ENCODE measurements around the gene CST6. TPM values are rescaled to one million over a fixed set of nuclear protein-coding genes. Genes with fewer than 3 reads are reported as not detected.

The CST6 gene
- total RNA-seq, 1 donor from 2014 or later, result not detected

- intact Hi-C loops (cut with micrococcal nuclease), result loop anchor here (5.0 kb wide), 1 partner anchor 194 kb away; the partner anchor contains the start of gene CFL1
- no peak for TF ChIP-seq CTCF (IDR thresholded peaks at IDR 0.05)
- CTCF ChIA-PET, result interaction anchor here (1.0 kb wide), 2 partner anchors 161 to 340 kb away, joined by 3 read pairs; partner anchors contain the start of genes CCDC85B and KAT5
- DNase-seq (no peak), ATAC-seq (ENCODE audit: low read depth) (no peak)
- Mint-ChIP-seq H3K27ac (peak overlapping the region; percentile 80), H3K36me3 (ENCODE audit: low read depth) (peaks cover 34% of the 10 kb centered on the region), H3K27me3 (peaks cover 8% of the 10 kb centered on the region), H3K4me1 (peaks cover 27% of the 10 kb centered on the region), H3K9me3 (no peaks in the 10 kb centered on the region), H3K4me3 (peak overlapping the region; percentile 99)
- POLR2A ChIA-PET, result interaction anchor here (0.7 to 4.9 kb wide), 15 partner anchors 17 to 400 kb away, joined by 3 to 46 read pairs (median 6); partner anchors contain the start of genes BANF1, CCDC85B, CD248 and CFL1
Observed at GRCh38 chr11:66051371-66051765, 39.6 kb downstream of the CST6 start.

GRCh38 chr11:66051766-66052663 is 40.2 kb downstream of the CST6 start, which contains the start of gene SF3B2:
TSS of gene SF3B2 (plus strand) at chr11:66052364. CDS start at chr11:66052385, 21 bp downstream.
- peak; percentile 97 for ATAC-seq (ENCODE audit: low read depth)
- peaks cover 40% of the 10 kb centered on the region for H3K36me3 Mint-ChIP-seq (ENCODE audit: low read depth)
- peak; percentile 91 for DNase-seq
- intact Hi-C loops (cut with micrococcal nuclease), result loop anchor here (1.0 to 5.0 kb wide), 6 partner anchors 17 to 791 kb away; partner anchors contain the start of genes BANF1, C11orf68, CFL1 and DRAP1
- ChIA-PET CTCF (interaction anchor here (1.0 to 1.9 kb wide), 4 partner anchors 16 to 340 kb away, joined by 3 to 15 read pairs (median 4); partner anchors contain the start of genes CCDC85B and KAT5), POLR2A (interaction anchor here (0.6 to 4.9 kb wide), 25 partner anchors 11 to 1867 kb away, joined by 3 to 46 read pairs (median 4); partner anchors contain the start of genes BANF1, CCDC85B, CD248 and CFL1)
- H3K4me1 Mint-ChIP-seq, result peaks cover 27% of the 10 kb centered on the region
- TF ChIP-seq CTCF (IDR thresholded peaks at IDR 0.05), result no peak
- peaks cover 8% of the 10 kb centered on the region for H3K27me3 Mint-ChIP-seq
- no peaks in the 10 kb centered on the region for H3K9me3 Mint-ChIP-seq
- peak within 1 kb of the TSS; percentile 99 for H3K4me3 Mint-ChIP-seq
- H3K27ac Mint-ChIP-seq, result peak within 1 kb of the TSS; percentile 96

- Mint-ChIP-seq H3K27me3 (peaks cover 8% of the 10 kb centered on the region), H3K4me3 (peak overlapping the region; percentile 99), H3K36me3 (ENCODE audit: low read depth) (peaks cover 46% of the 10 kb centered on the region), H3K27ac (peak overlapping the region; percentile 96), H3K4me1 (peaks cover 27% of the 10 kb centered on the region), H3K9me3 (no peaks in the 10 kb centered on the region)
- TF ChIP-seq CTCF (IDR thresholded peaks at IDR 0.05), result no peak
- ATAC-seq (ENCODE audit: low read depth) (no peak), DNase-seq (no peak)
- ChIA-PET POLR2A (interaction anchor here (0.6 to 4.9 kb wide), 16 partner anchors 10 to 1868 kb away, joined by 3 to 46 read pairs (median 7); partner anchors contain the start of genes BANF1, CCDC85B, CFL1 and EIF1AD), CTCF (interaction anchor here (1.1 to 1.9 kb wide), 3 partner anchors 15 to 67 kb away, joined by 3 to 15 read pairs (median 5); no protein-coding TSS in a partner anchor)
- intact Hi-C loops (cut with micrococcal nuclease), result loop anchor here (1.0 to 5.0 kb wide), 6 partner anchors 17 to 790 kb away; partner anchors contain the start of genes BANF1, C11orf68, CFL1 and DRAP1
Observed at GRCh38 chr11:66052664-66052982, 40.8 kb downstream of the CST6 start.

- Mint-ChIP-seq H3K27me3 (no peaks in the 10 kb centered on the region), H3K27ac (no peak overlapping the region), H3K4me1 (peaks cover 27% of the 10 kb centered on the region), H3K36me3 (ENCODE audit: low read depth) (peaks cover 69% of the 10 kb centered on the region), H3K9me3 (no peaks in the 10 kb centered on the region), H3K4me3 (peak overlapping the region; percentile 47)
- no peak for DNase-seq
- TF ChIP-seq CTCF (IDR thresholded peaks at IDR 0.05), result no peak
- ATAC-seq (ENCODE audit: low read depth), result no peak
- ChIA-PET POLR2A (interaction anchor here (1.0 to 4.9 kb wide), 3 partner anchors 13 to 213 kb away, joined by 3 to 46 read pairs (median 4); partner anchors contain the start of genes MUS81 and PACS1), CTCF (interaction anchor here (0.9 to 1.4 kb wide), 4 partner anchors 14 to 82 kb away, joined by 3 to 4 read pairs (median 4); no protein-coding TSS in a partner anchor)
- intact Hi-C loops (cut with micrococcal nuclease), result no loop called here
Observed at GRCh38 chr11:66055021-66055420, 43.2 kb downstream of the CST6 start.

Data from activated B cell treated with CpG ODN at 0.5 μM for 24 hours (primary cell).